H9 (cell line): ENCODE measurements around the gene DIP2C. TPM values are rescaled to one million over a fixed set of nuclear protein-coding genes. Genes with fewer than 3 reads are reported as not detected.

Experiments
- DNase-seq: peaks from one replicate; pipeline ENCODE4 v3.0.0-alpha.2; 2017
- H2AFZ ChIP-seq: one replicate; pipeline ENCODE4 v1.6.1; 2013; ENCODE audit warnings: mild to moderate bottlenecking, low read length, control low read depth, moderate library complexity
- H2AK5ac ChIP-seq: 2 replicates; pipeline ENCODE4 v1.6.1; 2013; ENCODE audit warnings: low read length, control low read depth, mixed read lengths; ENCODE audit not compliant: insufficient read length
- H2BK120ac ChIP-seq: one replicate; pipeline ENCODE4 v1.6.1; 2013; ENCODE audit warnings: low read depth, mild to moderate bottlenecking, low read length, control low read depth, inconsistent platforms; ENCODE audit not compliant: poor library complexity, severe bottlenecking
- H2BK12ac ChIP-seq: 2 replicates; pipeline ENCODE4 v1.6.1; 2013; ENCODE audit warnings: low read length, control low read depth, mixed read lengths, low read depth; ENCODE audit not compliant: insufficient read length
- H2BK15ac ChIP-seq: 2 replicates; pipeline ENCODE4 v1.6.1; 2013; ENCODE audit warnings: low read depth, low read length, control low read depth
- H2BK20ac ChIP-seq: one replicate; pipeline ENCODE4 v1.6.1; 2013; ENCODE audit warnings: low read depth, mild to moderate bottlenecking, low read length, control low read depth, inconsistent platforms; ENCODE audit not compliant: poor library complexity, severe bottlenecking
- H2BK5ac ChIP-seq: 2 replicates; pipeline ENCODE4 v1.6.1; 2013; ENCODE audit warnings: low read length, control low read depth, mixed read lengths; ENCODE audit not compliant: insufficient read length
- H3K14ac ChIP-seq: 2 replicates; pipeline ENCODE4 v1.6.1; 2013; ENCODE audit warnings: low read length, control low read depth; ENCODE audit not compliant: insufficient read depth
- H3K18ac ChIP-seq: 2 replicates; pipeline ENCODE4 v1.6.1; 2013; ENCODE audit warnings: low read depth, mild to moderate bottlenecking, mixed read lengths, low read length, control low read depth; ENCODE audit not compliant: insufficient read length
- H3K23ac ChIP-seq: 2 replicates; pipeline ENCODE4 v1.6.1; 2013; ENCODE audit warnings: low read length, control low read depth, mixed read lengths, low read depth; ENCODE audit not compliant: insufficient read length
- H3K23me2 ChIP-seq: 2 replicates; pipeline ENCODE4 v1.6.1; 2013; ENCODE audit warnings: low read depth, mild to moderate bottlenecking, mixed read lengths, low read length, control low read depth; ENCODE audit not compliant: insufficient read length, poor library complexity, severe bottlenecking
- H3K27ac ChIP-seq: 2 replicates; pipeline ENCODE4 v1.5.1; 2013; ENCODE audit warnings: low read length, control low read depth, mixed read lengths, low read depth; ENCODE audit not compliant: insufficient read length
- H3K27me3 ChIP-seq: 2 replicates; pipeline ENCODE4 v1.6.1; 2013; ENCODE audit warnings: low read length, control low read depth, inconsistent platforms; ENCODE audit not compliant: insufficient read depth
- H3K4ac ChIP-seq: 2 replicates; pipeline ENCODE4 v1.6.1; 2013; ENCODE audit warnings: low read depth, mild to moderate bottlenecking, control low read depth, inconsistent platforms, low read length, moderate library complexity
- H3K4me1 ChIP-seq: 2 replicates; pipeline ENCODE4 v1.6.1; 2013; ENCODE audit warnings: low read length, control low read depth, inconsistent platforms; ENCODE audit not compliant: insufficient read depth
- H3K4me2 ChIP-seq: 2 replicates; pipeline ENCODE4 v1.6.1; 2013; ENCODE audit warnings: low read length, control low read depth, mixed read lengths; ENCODE audit not compliant: insufficient read length, insufficient read depth
- H3K56ac ChIP-seq: 2 replicates; pipeline ENCODE4 v1.6.1; 2013; ENCODE audit warnings: low read depth, mild to moderate bottlenecking, mixed read lengths, low read length, control low read depth; ENCODE audit not compliant: insufficient read length
- H3K79me1 ChIP-seq: 2 replicates; pipeline ENCODE4 v1.6.1; 2013; ENCODE audit warnings: low read depth, mild to moderate bottlenecking, moderate library complexity, low read length, control low read depth, inconsistent platforms; ENCODE audit not compliant: insufficient read depth, poor library complexity, severe bottlenecking
- H3K79me2 ChIP-seq: 2 replicates; pipeline ENCODE4 v1.6.1; 2013; ENCODE audit warnings: low read length, control low read depth, inconsistent platforms; ENCODE audit not compliant: insufficient read depth
- H3K9ac ChIP-seq: 2 replicates; pipeline ENCODE4 v1.6.1; 2013; ENCODE audit warnings: low read length, control low read depth, mixed read lengths; ENCODE audit not compliant: insufficient read length; ENCODE audit errors: extremely low read depth
- H3K9me3 ChIP-seq: one replicate; pipeline ENCODE4 v1.6.1; 2013; ENCODE audit warnings: low read depth, low read length, inconsistent platforms; ENCODE audit not compliant: control insufficient read depth
- H3T11ph ChIP-seq: one replicate; pipeline ENCODE4 v1.6.1; 2013; ENCODE audit warnings: mild to moderate bottlenecking, low read length, control low read depth, inconsistent platforms
- H4K20me1 ChIP-seq: one replicate; pipeline ENCODE4 v1.6.1; 2013; ENCODE audit not compliant: control insufficient read depth, insufficient read length, insufficient read depth
- H4K5ac ChIP-seq: 2 replicates; pipeline ENCODE4 v1.6.1; 2013; ENCODE audit warnings: low read depth, mild to moderate bottlenecking, mixed read lengths, low read length, control low read depth; ENCODE audit not compliant: insufficient read length
- H4K8ac ChIP-seq: replicated peaks from 2 replicates; pipeline ENCODE4 v1.6.1; 2013; ENCODE audit warnings: low read length, control low read depth, mixed read lengths, low read depth; ENCODE audit not compliant: insufficient read length
- H4K91ac ChIP-seq: 2 replicates; pipeline ENCODE4 v1.6.1; 2013; ENCODE audit warnings: low read depth, mild to moderate bottlenecking, moderate library complexity, mixed read lengths, low read length, control low read depth; ENCODE audit not compliant: insufficient read length
- H3K27ac Mint-ChIP-seq, 3 experiments: 2 replicates in 2 of 3; 3 replicates in 1 of 3; pipeline ENCODE4 v1.8.0; 2020 to 2021; ENCODE audit warnings: mixed read lengths in 3 of 3, mild to moderate bottlenecking in 1 of 3, moderate library complexity in 1 of 3
- H3K27me3 Mint-ChIP-seq: 2 replicates; pipeline ENCODE4 v1.8.0; 2021; ENCODE audit warnings: low read depth, mild to moderate bottlenecking, moderate library complexity, mixed read lengths
- H3K36me3 Mint-ChIP-seq, 3 experiments: 2 replicates in 2 of 3; 3 replicates in 1 of 3; pipeline ENCODE4 v1.8.0; 2020 to 2021; ENCODE audit warnings: low read depth in 3 of 3, mixed read lengths in 3 of 3; ENCODE audit not compliant: insufficient read depth in 1 of 3
- H3K4me1 Mint-ChIP-seq, 2 experiments: 2 replicates each; pipeline ENCODE4 v1.8.0; 2020; ENCODE audit warnings: mixed read lengths in 2 of 2
- H3K4me3 Mint-ChIP-seq, 2 experiments: 2 replicates in 1 of 2; 3 replicates in 1 of 2; pipeline ENCODE4 v1.8.0; 2020 to 2021; ENCODE audit warnings: mild to moderate bottlenecking in 2 of 2, mixed read lengths in 2 of 2, moderate library complexity in 1 of 2
- H3K9me3 Mint-ChIP-seq, 2 experiments: 2 replicates in 1 of 2; 3 replicates in 1 of 2; pipeline ENCODE4 v1.8.0; 2020; ENCODE audit warnings: mild to moderate bottlenecking in 2 of 2, mixed read lengths in 2 of 2, moderate library complexity in 1 of 2
- WGBS: extraction: QIAGEN DNeasy Blood & Tissue Kit; methylation state at CpG from one replicate; pipeline ENCODE4 v1.1.7; 2013; ENCODE audit warnings: missing lambda C conversion rate, low lambda C conversion rate, mixed read lengths; ENCODE audit not compliant: insufficient read length; ENCODE audit errors: extremely low coverage; 5-methylcytosine and 5-hydroxymethylcytosine counted together
- total RNA-seq: library from RNA; stranded (reverse); gene quantifications from 2 replicates; pipeline ENCODE4 v1.2.1, GENCODE V29; 2021
- TF ChIP-seq, protein P1 (sequence below): fragments of 200-600 bp; sonication (generic); conservative IDR thresholded peaks from 3 replicates; pipeline ENCODE4 v1.8.0; 2021; ENCODE audit warnings: antibody characterized with exemption, mild to moderate bottlenecking

The DIP2C gene
- total RNA-seq, 1 experiment from 2014 or later: 7.9 TPM

DNA sequence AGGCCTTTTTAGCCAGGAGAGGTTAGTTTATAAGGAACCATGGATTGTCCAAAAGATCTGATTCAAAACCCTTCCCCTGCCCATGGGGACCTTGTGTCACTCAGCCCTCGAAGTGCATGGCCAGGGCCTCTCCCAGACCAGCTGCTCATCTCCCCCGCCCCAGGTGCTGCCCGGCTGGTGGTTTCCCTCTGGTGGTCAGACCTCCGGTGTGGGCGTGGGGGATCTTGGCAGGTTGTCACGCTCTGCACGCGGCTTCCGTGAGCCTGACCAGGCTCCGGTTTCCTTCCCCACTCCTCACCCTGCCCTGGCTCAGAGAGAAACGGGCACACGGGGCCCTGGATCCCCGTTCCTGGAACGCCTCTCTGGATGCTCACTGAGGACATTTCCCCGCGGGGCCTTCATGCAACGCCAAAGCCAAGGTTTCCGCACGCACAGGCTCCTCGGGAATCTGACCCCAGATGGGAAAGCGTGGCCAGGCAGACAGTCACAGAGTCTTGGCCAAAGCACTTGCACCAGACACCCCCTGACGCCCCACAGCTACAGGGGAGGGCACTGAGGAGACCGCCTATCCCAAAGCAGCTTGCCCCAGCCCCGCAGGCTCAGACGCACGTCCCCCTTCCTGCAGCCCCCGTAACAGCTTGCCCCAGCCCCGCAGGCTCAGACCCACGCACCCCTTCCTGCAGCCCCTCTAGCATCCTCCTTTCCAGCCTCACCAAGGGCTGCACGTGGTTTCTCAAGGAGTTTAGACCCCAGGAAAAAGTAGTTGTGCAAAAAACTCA is 7.8 kb upstream of the DIP2C start:
- H3K23ac ChIP-seq: no peak overlapping the region
- peaks cover 0 to 3% of the 10 kb centered on the region in 2 experiments; a peak in 2 of 5 replicates for H3K9me3 Mint-ChIP-seq
- H4K20me1 ChIP-seq: no peaks in the 10 kb centered on the region

More for the DNA sequence above, 7.8 kb upstream of the DIP2C start:
- Mint-ChIP-seq H3K4me1 (peaks cover 4 to 5% of the 10 kb centered on the region in 2 experiments), H3K36me3 (no peaks in the 10 kb centered on the region), H3K27me3 (peaks cover 37% of the 10 kb centered on the region), H3K27ac (no peak overlapping the region), H3K4me3 (no peak overlapping the region)
- H2AFZ ChIP-seq: no peak overlapping the region
- H4K8ac ChIP-seq: no peak overlapping the region
- no CpG with 5 or more reads among the region's 30 CpGs for WGBS
- no peak overlapping the region; the same call in 1 of the 2 replicates for H3K14ac ChIP-seq
- no peak overlapping the region for H3T11ph ChIP-seq
- H3K4me2 ChIP-seq: no peak overlapping the region
- H2AK5ac ChIP-seq: no peak overlapping the region
- no peak overlapping the region for H2BK120ac ChIP-seq
- H2BK20ac ChIP-seq: no peak overlapping the region
- TF ChIP-seq, protein P1, sequence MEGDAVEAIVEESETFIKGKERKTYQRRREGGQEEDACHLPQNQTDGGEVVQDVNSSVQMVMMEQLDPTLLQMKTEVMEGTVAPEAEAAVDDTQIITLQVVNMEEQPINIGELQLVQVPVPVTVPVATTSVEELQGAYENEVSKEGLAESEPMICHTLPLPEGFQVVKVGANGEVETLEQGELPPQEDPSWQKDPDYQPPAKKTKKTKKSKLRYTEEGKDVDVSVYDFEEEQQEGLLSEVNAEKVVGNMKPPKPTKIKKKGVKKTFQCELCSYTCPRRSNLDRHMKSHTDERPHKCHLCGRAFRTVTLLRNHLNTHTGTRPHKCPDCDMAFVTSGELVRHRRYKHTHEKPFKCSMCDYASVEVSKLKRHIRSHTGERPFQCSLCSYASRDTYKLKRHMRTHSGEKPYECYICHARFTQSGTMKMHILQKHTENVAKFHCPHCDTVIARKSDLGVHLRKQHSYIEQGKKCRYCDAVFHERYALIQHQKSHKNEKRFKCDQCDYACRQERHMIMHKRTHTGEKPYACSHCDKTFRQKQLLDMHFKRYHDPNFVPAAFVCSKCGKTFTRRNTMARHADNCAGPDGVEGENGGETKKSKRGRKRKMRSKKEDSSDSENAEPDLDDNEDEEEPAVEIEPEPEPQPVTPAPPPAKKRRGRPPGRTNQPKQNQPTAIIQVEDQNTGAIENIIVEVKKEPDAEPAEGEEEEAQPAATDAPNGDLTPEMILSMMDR: no peak
- H3K79me2 ChIP-seq: no peaks in the 10 kb centered on the region
- H4K91ac ChIP-seq: no peak overlapping the region
- H3K27me3 ChIP-seq: no peaks in the 10 kb centered on the region
- no peaks in the 10 kb centered on the region for H3K9me3 ChIP-seq
- no peaks in the 10 kb centered on the region for H3K23me2 ChIP-seq
- H3K4ac ChIP-seq: no peak overlapping the region
- H2BK15ac ChIP-seq: no peak overlapping the region
- no peak overlapping the region for H3K56ac ChIP-seq
- no peak overlapping the region for H4K5ac ChIP-seq
- H3K27ac ChIP-seq: no peak overlapping the region
- H3K9ac ChIP-seq: no peak overlapping the region
- no peak overlapping the region for H2BK5ac ChIP-seq
- no peaks in the 10 kb centered on the region for H3K79me1 ChIP-seq
- no peak overlapping the region for H3K18ac ChIP-seq
- no peaks in the 10 kb centered on the region for H3K4me1 ChIP-seq
- DNase-seq: no peak
- no peak overlapping the region for H2BK12ac ChIP-seq
